HepG2 (cell line): ENCODE data around the gene GRIN3B. TPM values are rescaled to one million over a fixed set of nuclear protein-coding genes. Genes with fewer than 3 reads are reported as not detected.

Experiments
- AHR ChIP-seq: IDR thresholded peaks from 2 replicates; pipeline ENCODE4 v1.6.1; 2018; ENCODE audit warnings: missing genetic modification reagents, missing compliant biosample characterization
- ARNT ChIP-seq: fragments of 450-650 bp; IDR thresholded peaks from 2 replicates; pipeline ENCODE4 v1.6.1; 2017
- ATF4 ChIP-seq, 2 experiments: fragments of 450-650 bp in 1 of 2; sonication (generic) in 1 of 2; formaldehyde crosslinking; IDR thresholded peaks; 2 replicates each; pipeline versions ENCODE4 v1.5.0 to v1.8.0; 2020 to 2022; ENCODE audit warnings: mild to moderate bottlenecking in 1 of 2, missing genetic modification reagents in 1 of 2
- CAMTA2 ChIP-seq: sonication (generic); formaldehyde crosslinking; IDR thresholded peaks from 2 replicates; pipeline ENCODE4 v1.4.0; 2020; ENCODE audit warnings: mild to moderate bottlenecking, missing genetic modification reagents, borderline replicate concordance
- CSRNP1 ChIP-seq: sonication (generic); formaldehyde crosslinking; IDR thresholded peaks from 2 replicates; pipeline ENCODE4 v1.8.1; 2023; ENCODE audit warnings: mild to moderate bottlenecking, missing genetic modification reagents
- DMAP1 ChIP-seq: IDR thresholded peaks from 2 replicates; pipeline ENCODE4 v1.6.1; 2016
- GABPA ChIP-seq, 2 experiments: IDR thresholded peaks; 2 replicates each; pipeline ENCODE4 v1.6.1; 2011 to 2016; ENCODE audit warnings: low read depth in 2 of 2, low read length in 1 of 2, missing biosample characterization in 1 of 2, missing genetic modification characterization in 1 of 2
- GATAD1 ChIP-seq: IDR thresholded peaks from 2 replicates; pipeline ENCODE4 v1.6.1; 2016; ENCODE audit warnings: missing genetic modification reagents, missing compliant biosample characterization
- HBP1 ChIP-seq: IDR thresholded peaks from 2 replicates; pipeline ENCODE4 v1.6.1; 2016; ENCODE audit warnings: low read depth, control low read depth
- HHEX ChIP-seq: IDR thresholded peaks from 2 replicates; pipeline ENCODE4 v1.6.1; 2016; ENCODE audit warnings: control low read depth
- KMT2B ChIP-seq: IDR thresholded peaks from 2 replicates; pipeline ENCODE4 v1.6.1; 2016; ENCODE audit warnings: missing genetic modification reagents, missing compliant biosample characterization
- MTA1 ChIP-seq: sonication (generic); formaldehyde crosslinking; IDR thresholded peaks from 2 replicates; pipeline ENCODE4 v1.4.0; 2020; ENCODE audit warnings: missing genetic modification reagents, mild to moderate bottlenecking, borderline replicate concordance
- MTERF4 ChIP-seq: sonication (generic); formaldehyde crosslinking; IDR thresholded peaks from 2 replicates; pipeline ENCODE4 v1.8.0; 2023; ENCODE audit warnings: mild to moderate bottlenecking, missing genetic modification reagents
- SATB2 ChIP-seq: sonication (generic); formaldehyde crosslinking; IDR thresholded peaks from 2 replicates; pipeline ENCODE4 v1.5.0; 2020; ENCODE audit warnings: missing genetic modification reagents
- TMF1 ChIP-seq: sonication (generic); formaldehyde crosslinking; IDR thresholded peaks from 2 replicates; pipeline ENCODE4 v1.8.1; 2022; ENCODE audit warnings: low read depth, missing genetic modification reagents
- ZMYM2 ChIP-seq: sonication (generic); formaldehyde crosslinking; IDR thresholded peaks from 2 replicates; pipeline ENCODE4 v1.8.0; 2022; ENCODE audit warnings: mild to moderate bottlenecking, missing genetic modification reagents
- ZMYM4 ChIP-seq: sonication (generic); formaldehyde crosslinking; IDR thresholded peaks from 2 replicates; pipeline ENCODE4 v1.8.1; 2023; ENCODE audit warnings: mild to moderate bottlenecking, missing genetic modification reagents
- ZNF17 ChIP-seq: sonication (generic); formaldehyde crosslinking; IDR thresholded peaks from 2 replicates; pipeline ENCODE4 v1.5.0; 2020; ENCODE audit warnings: mild to moderate bottlenecking, missing genetic modification reagents
- ZNF232 ChIP-seq: sonication (generic); formaldehyde crosslinking; IDR thresholded peaks from 2 replicates; pipeline ENCODE4 v1.4.0; 2020; ENCODE audit warnings: missing genetic modification reagents, borderline replicate concordance
- ZNF260 ChIP-seq: sonication (generic); formaldehyde crosslinking; IDR thresholded peaks from 2 replicates; pipeline ENCODE4 v1.4.0; 2020; ENCODE audit warnings: missing genetic modification reagents, low read depth, mild to moderate bottlenecking, borderline replicate concordance
- ZNF292 ChIP-seq: sonication (generic); formaldehyde crosslinking; IDR thresholded peaks from 2 replicates; pipeline ENCODE4 v1.8.1; 2022; ENCODE audit warnings: mild to moderate bottlenecking, low read depth, missing genetic modification reagents, borderline replicate concordance
- ZNF367 ChIP-seq: sonication (generic); formaldehyde crosslinking; IDR thresholded peaks from 2 replicates; pipeline ENCODE4 v1.4.0; 2020; ENCODE audit warnings: missing genetic modification reagents, borderline replicate concordance
- polyA plus RNA-seq, 8 experiments: library from polyadenylated mRNA; depleted of rRNA in 3 of 8; stranded (reverse) in 7 of 8; unstranded in 1 of 8; fragments of >200 nt; fragmentation: Illumina TruSeq in 4 of 8; extraction: Trizol in 4 of 8; gene quantifications; 2 replicates each; pipeline versions ENCODE4 v1.2.1 to v1.2.3, GENCODE V29; 2011 to 2016; ENCODE audit warnings: low read depth in 4 of 8, missing spikeins in 1 of 8, mixed read lengths in 1 of 8; ENCODE audit not compliant: insufficient read depth in 1 of 8
- total RNA-seq, 5 experiments: library from RNA; depleted of rRNA; stranded (reverse); fragments of >200 nt; fragmentation: Illumina TruSeq; extraction: Trizol; gene quantifications; 2 replicates each; pipeline ENCODE4 v1.2.3, GENCODE V29; 2016; ENCODE audit warnings: low read depth in 1 of 5
- TF ChIP-seq, protein P1 (sequence below): sonication (generic); formaldehyde crosslinking; IDR thresholded peaks from 2 replicates; pipeline ENCODE4 v1.4.0; 2020; ENCODE audit warnings: missing genetic modification reagents; ENCODE audit errors: not compliant biosample characterization
- TF ChIP-seq, protein P2 (sequence below): sonication (generic); formaldehyde crosslinking; IDR thresholded peaks from 2 replicates; pipeline ENCODE4 v1.8.1; 2023; ENCODE audit warnings: missing genetic modification reagents, mild to moderate bottlenecking, borderline replicate concordance
- TF ChIP-seq, protein P3 (sequence below): sonication (generic); formaldehyde crosslinking; IDR thresholded peaks from 2 replicates; pipeline ENCODE4 v1.8.0; 2022; ENCODE audit warnings: mild to moderate bottlenecking, missing genetic modification reagents, moderate library complexity

GRIN3B gene
- total and polyA plus RNA-seq, 2 of the 13 experiments (the other 11 are each of a cell fraction or from before 2014, with no cell fraction given): 0.07 to 0.20 TPM

- TF ChIP-seq GABPA (IDR thresholded peaks at IDR 0.05; ENCODE audit: low read depth, low read length) (no peak), GABPA (CRISPR knock-in tag; IDR thresholded peaks at IDR 0.05; ENCODE audit: low read depth) (no peak), MTA1 (CRISPR knock-in tag) (peak; percentile 95), CSRNP1 (CRISPR knock-in tag) (no peak; the same call in 1 of the 2 replicates), AHR (CRISPR knock-in tag) (no peak), TMF1 (CRISPR knock-in tag) (no peak), DMAP1 (CRISPR knock-in tag) (peak; percentile 48; the same call in 1 of the 2 replicates), ATF4 (CRISPR knock-in tag; IDR thresholded peaks at IDR 0.05) (no peak), ZNF260 (CRISPR knock-in tag) (no peak), MTERF4 (CRISPR knock-in tag) (no peak), KMT2B (CRISPR knock-in tag) (no peak), CAMTA2 (CRISPR knock-in tag) (no peak), ZNF17 (CRISPR knock-in tag) (no peak), SATB2 (CRISPR knock-in tag) (no peak), HBP1 (CRISPR knock-in tag) (no peak), ZMYM4 (no peak), ZMYM2 (CRISPR knock-in tag) (no peak), HHEX (CRISPR knock-in tag) (no peak), ZNF367 (CRISPR knock-in tag) (no peak), ARNT (no peak), GATAD1 (peak; percentile 54; the same call in 1 of the 2 replicates), ZNF292 (CRISPR knock-in tag) (peak; percentile 61; the same call in 1 of the 2 replicates), ZNF232 (CRISPR knock-in tag) (no peak)
- TF ChIP-seq, protein P1, sequence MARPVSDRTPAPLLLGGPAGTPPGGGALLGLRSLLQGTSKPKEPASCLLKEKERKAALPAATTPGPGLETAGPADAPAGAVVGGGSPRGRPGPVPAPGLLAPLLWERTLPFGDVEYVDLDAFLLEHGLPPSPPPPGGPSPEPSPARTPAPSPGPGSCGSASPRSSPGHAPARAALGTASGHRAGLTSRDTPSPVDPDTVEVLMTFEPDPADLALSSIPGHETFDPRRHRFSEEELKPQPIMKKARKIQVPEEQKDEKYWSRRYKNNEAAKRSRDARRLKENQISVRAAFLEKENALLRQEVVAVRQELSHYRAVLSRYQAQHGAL (CRISPR knock-in tag): no peak
- TF ChIP-seq, protein P2, sequence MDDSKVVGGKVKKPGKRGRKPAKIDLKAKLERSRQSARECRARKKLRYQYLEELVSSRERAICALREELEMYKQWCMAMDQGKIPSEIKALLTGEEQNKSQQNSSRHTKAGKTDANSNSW (CRISPR knock-in tag): no peak
- TF ChIP-seq, protein P3, sequence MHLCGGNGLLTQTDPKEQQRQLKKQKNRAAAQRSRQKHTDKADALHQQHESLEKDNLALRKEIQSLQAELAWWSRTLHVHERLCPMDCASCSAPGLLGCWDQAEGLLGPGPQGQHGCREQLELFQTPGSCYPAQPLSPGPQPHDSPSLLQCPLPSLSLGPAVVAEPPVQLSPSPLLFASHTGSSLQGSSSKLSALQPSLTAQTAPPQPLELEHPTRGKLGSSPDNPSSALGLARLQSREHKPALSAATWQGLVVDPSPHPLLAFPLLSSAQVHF (CRISPR knock-in tag): no peak
Measured at GRCh38 chr19:993361-993830, 6.8 kb upstream of the GRIN3B start (continued).
